Measurements from ENCODE around the gene IL26.
A peak's percentile ranks its signal among the peaks of the same experiment; 100 is the strongest.

Gene IL26

GRCh38 chr12:68246350-68246749, 20.7 kb upstream of the IL26 start (continued):
- TF ChIP-seq ZNF366 (tag by site-specific recombination; conservative IDR thresholded peaks at IDR 0.05) (no peak), HIC1 (tag by site-specific recombination; IDR thresholded peaks at IDR 0.05) (no peak), ZBTB11 (tag by site-specific recombination; conservative IDR thresholded peaks at IDR 0.05; ENCODE audit: low read depth) (no peak)

- Histone ChIP-seq H3K36me3 (ENCODE audit: control insufficient read depth in 2 of 2, insufficient read depth in 1 of 2, low read length in 2 of 2) (no peaks in the 10 kb centered on the region), H3K27ac (ENCODE audit: extremely low read depth, low read depth, low read length) (peak overlapping the region; percentile 84), H3K9me3 (ENCODE audit: control insufficient read depth, insufficient read depth, low read depth, low read length) (no peaks in the 10 kb centered on the region), H3K4me3 (ENCODE audit: low read depth, low read length) (no peak overlapping the region), H3K4me1 (ENCODE audit: control insufficient read depth, insufficient read depth, low read length) (peaks cover 3% of the 10 kb centered on the region)
- CTCF ChIA-PET, result interaction anchor here (0.6 to 1.7 kb wide), 4 partner anchors 13 to 72 kb away, joined by 4 to 11 read pairs (median 6); no protein-coding TSS in a partner anchor
- POLR2A ChIA-PET, result no interaction called here
- TF ChIP-seq ZNF785 (tag by site-specific recombination; IDR thresholded peaks at IDR 0.05), result no peak
- peak; percentile 40; the same call in 1 of the 2 replicates for TF ChIP-seq ZNF398 (tag by site-specific recombination; IDR thresholded peaks at IDR 0.05)
- no peak for TF ChIP-seq MEIS1 (CRISPR knock-in tag; IDR thresholded peaks at IDR 0.05; ENCODE audit: borderline replicate concordance)
- no peak for TF ChIP-seq ZNF677 (tag by site-specific recombination; IDR thresholded peaks at IDR 0.05)
- no peak for TF ChIP-seq PBX3 (CRISPR knock-in tag; IDR thresholded peaks at IDR 0.05)
- TF ChIP-seq ZSCAN30 (tag by site-specific recombination; IDR thresholded peaks at IDR 0.05), result no peak
- no peak for TF ChIP-seq REST (tag by site-specific recombination; IDR thresholded peaks at IDR 0.05)
- TF ChIP-seq HIC1 (tag by site-specific recombination; IDR thresholded peaks at IDR 0.05), result no peak
- no peak for TF ChIP-seq ZNF558 (tag by site-specific recombination; IDR thresholded peaks at IDR 0.05)
- TF ChIP-seq ZNF692 (tag by site-specific recombination; IDR thresholded peaks at IDR 0.05), result peak; percentile 96
- peak; percentile 80 for TF ChIP-seq ZBTB17 (tag by site-specific recombination; IDR thresholded peaks at IDR 0.05)
- no peak for TF ChIP-seq ZBTB44 (tag by site-specific recombination; IDR thresholded peaks at IDR 0.05)
Observed at GRCh38 chr12:68245180-68246021, 19.8 kb upstream of the IL26 start.
